GM20431 (cell line): ENCODE measurements around the gene SMIM45.

Experiments
- in situ Hi-C: fragments of 300-500 bp; cut with MseI, MboI; formaldehyde crosslinking; loops from one replicate; pipeline ENCODE4 v1.15.0; 2020; ENCODE audit warnings: low sequenced_read_pairs; ENCODE audit not compliant: unreplicated experiment

The SMIM45 gene

GRCh38 chr22:41992496-41992895 lies 40.5 kb downstream of the SMIM45 start:
- in situ Hi-C loops = no loop called here

- in situ Hi-C loops = no loop called here
Measured at GRCh38 chr22:41995211-41995610, 43.3 kb downstream of the SMIM45 start.

GRCh38 chr22:41996826-41997225 lies 44.9 kb downstream of the SMIM45 start:
- in situ Hi-C loops = no loop called here

- in situ Hi-C loops = no loop called here
Measured at GRCh38 chr22:41998361-41999261, 46.7 kb downstream of the SMIM45 start, which contains the start of gene WBP2NL. WBP2NL (plus strand) TSS chr22:41998788; CDS start chr22:41998819, 31 bp downstream.

GRCh38 chr22:42000466-42000865 lies 48.5 kb downstream of the SMIM45 start:
- in situ Hi-C loops = no loop called here

- in situ Hi-C loops = no loop called here
Measured at GRCh38 chr22:42001121-42001520, 49.2 kb downstream of the SMIM45 start.

- in situ Hi-C loops = no loop called here
Measured at GRCh38 chr22:42001706-42002105, 49.8 kb downstream of the SMIM45 start.

GRCh38 chr22:42007922-42008321 lies 56.0 kb downstream of the SMIM45 start:
- in situ Hi-C loops = no loop called here
